CD4-positive, alpha-beta memory T cell (primary cell): ENCODE data around the gene CYSRT1. TPM values are rescaled to one million over a fixed set of nuclear protein-coding genes. Genes with fewer than 3 reads are reported as not detected.
A peak's percentile ranks its signal among the peaks of the same experiment; 100 is the strongest.

ENCODE experiments used
- CTCF ChIA-PET: fragments of 350-600 bp; sonication (Branson Sonifier 250); formaldehyde crosslinking; loops from one replicate; lab custom pipeline; 2021; ENCODE audit warnings: inconsistent platforms; ENCODE audit not compliant: partially characterized antibody; lab: Charles Lee
- POLR2A ChIA-PET: fragments of 350-600 bp; sonication (Branson Sonifier 250); formaldehyde crosslinking; loops from one replicate; lab custom pipeline; 2021; ENCODE audit not compliant: partially characterized antibody; lab: Charles Lee
- DNase-seq, 5 donors: peaks; one replicate each; pipeline versions ENCODE4 v3.0.0 to v3.0.0-alpha.2; 2020 to 2022; ENCODE audit warnings: mixed read lengths in 1 of 5
- H3K27ac ChIP-seq: one replicate; pipeline ENCODE4 v1.7.0; 2013; ENCODE audit warnings: low read depth, low read length
- H3K27me3 ChIP-seq: 2 replicates; pipeline ENCODE4 v1.7.0; 2013; ENCODE audit warnings: mild to moderate bottlenecking, low read length, moderate library complexity; ENCODE audit not compliant: insufficient read depth
- H3K36me3 ChIP-seq: 2 replicates; pipeline ENCODE4 v1.7.0; 2013; ENCODE audit warnings: mild to moderate bottlenecking, low read length, moderate library complexity; ENCODE audit not compliant: insufficient read depth
- H3K4me1 ChIP-seq: 2 replicates; pipeline ENCODE4 v1.7.0; 2013; ENCODE audit warnings: mild to moderate bottlenecking, low read length, moderate library complexity; ENCODE audit not compliant: insufficient read depth
- H3K4me3 ChIP-seq, 2 donors: one replicate each; pipeline ENCODE4 v1.7.0; 2013; ENCODE audit warnings: low read length in 2 of 2, mild to moderate bottlenecking in 1 of 2
- H3K9me3 ChIP-seq, 2 donors: one replicate each; pipeline ENCODE4 v1.7.0; 2013; ENCODE audit warnings: low read length in 2 of 2, control low read depth in 1 of 2; ENCODE audit not compliant: control insufficient read depth in 1 of 2
- H3K27ac Mint-ChIP-seq, 7 donors: one replicate each; pipeline ENCODE4 v1.8.0; 2020 to 2021; ENCODE audit warnings: mixed read lengths in 7 of 7, mild to moderate bottlenecking in 6 of 7, inconsistent platforms in 3 of 7, moderate library complexity in 3 of 7
- H3K27me3 Mint-ChIP-seq, 2 donors: one replicate each; pipeline ENCODE4 v1.8.0; 2020 to 2021; ENCODE audit warnings: mixed read lengths in 2 of 2
- H3K36me3 Mint-ChIP-seq, 2 donors: one replicate each; pipeline ENCODE4 v1.8.0; 2020 to 2021; ENCODE audit warnings: mixed read lengths in 2 of 2, inconsistent platforms in 1 of 2, mild to moderate bottlenecking in 1 of 2
- H3K4me1 Mint-ChIP-seq, 4 donors: one replicate each; pipeline ENCODE4 v1.8.0; 2020 to 2021; ENCODE audit warnings: mixed read lengths in 4 of 4, mild to moderate bottlenecking in 1 of 4
- H3K4me3 Mint-ChIP-seq, 8 donors: one replicate each; pipeline ENCODE4 v1.8.0; 2020 to 2021; ENCODE audit warnings: mixed read lengths in 8 of 8, mild to moderate bottlenecking in 7 of 8, moderate library complexity in 6 of 8, inconsistent platforms in 3 of 8
- H3K9me3 Mint-ChIP-seq, 8 donors: one replicate each; pipeline ENCODE4 v1.8.0; 2020 to 2021; ENCODE audit warnings: mixed read lengths in 8 of 8, mild to moderate bottlenecking in 5 of 8, inconsistent platforms in 3 of 8, moderate library complexity in 1 of 8
- intact Hi-C: fragments of 100-400 bp; cut with micrococcal nuclease; formaldehyde crosslinking; loops from one replicate; pipeline ENCODE4 v1.15.1; 2023
- polyA plus RNA-seq, 2 donors: library from polyadenylated mRNA; unstranded; fragments of 300-500 nt; fragmentation: Illumina TruSeq; gene quantifications; one replicate each; pipeline ENCODE4 v1.2.3, GENCODE V29; 2021
- total RNA-seq, 2 experiments: library from RNA; stranded (reverse); gene quantifications; one replicate each; pipeline ENCODE4 v1.2.3, GENCODE V29; 2021

CYSRT1 gene
- total and polyA plus RNA-seq, 4 experiments from 2014 or later, result 0.25 TPM; not detected in 3

- Histone ChIP-seq H3K4me3 (no peak overlapping the region), H3K27me3 (no peaks in the 10 kb centered on the region), H3K36me3 (no peaks in the 10 kb centered on the region), H3K9me3 (no peaks in the 10 kb centered on the region), H3K27ac (no peak overlapping the region), H3K4me1 (peaks cover 18% of the 10 kb centered on the region)
- CTCF ChIA-PET, result interaction anchor here (1.1 to 4.6 kb wide), 5 partner anchors 19 to 179 kb away, joined by 3 to 33 read pairs (median 7); partner anchors contain the start of gene NPDC1
- no peaks in the 10 kb centered on the region for H3K36me3 Mint-ChIP-seq
- no peak overlapping the region for H3K27ac Mint-ChIP-seq
- H3K4me3 Mint-ChIP-seq, result no peak overlapping the region
- peaks cover 2 to 19% (median 6%) of the 10 kb centered on the region in 4 donors for H3K4me1 Mint-ChIP-seq
- intact Hi-C loops, result no loop called here
- no peak for DNase-seq
- H3K9me3 Mint-ChIP-seq, result no peaks in the 10 kb centered on the region
- POLR2A ChIA-PET, result interaction anchor here (1.2 to 4.2 kb wide), 6 partner anchors 11 to 140 kb away, joined by 4 to 31 read pairs (median 8); partner anchors contain the start of genes ANAPC2, MAN1B1, SSNA1 and TUBB4B
- peaks cover 3 to 4% of the 10 kb centered on the region in 2 donors for H3K27me3 Mint-ChIP-seq
These were observed 841 bp downstream of the CYSRT1 start for GRCh38 chr9:137225699-137226331.

DNA sequence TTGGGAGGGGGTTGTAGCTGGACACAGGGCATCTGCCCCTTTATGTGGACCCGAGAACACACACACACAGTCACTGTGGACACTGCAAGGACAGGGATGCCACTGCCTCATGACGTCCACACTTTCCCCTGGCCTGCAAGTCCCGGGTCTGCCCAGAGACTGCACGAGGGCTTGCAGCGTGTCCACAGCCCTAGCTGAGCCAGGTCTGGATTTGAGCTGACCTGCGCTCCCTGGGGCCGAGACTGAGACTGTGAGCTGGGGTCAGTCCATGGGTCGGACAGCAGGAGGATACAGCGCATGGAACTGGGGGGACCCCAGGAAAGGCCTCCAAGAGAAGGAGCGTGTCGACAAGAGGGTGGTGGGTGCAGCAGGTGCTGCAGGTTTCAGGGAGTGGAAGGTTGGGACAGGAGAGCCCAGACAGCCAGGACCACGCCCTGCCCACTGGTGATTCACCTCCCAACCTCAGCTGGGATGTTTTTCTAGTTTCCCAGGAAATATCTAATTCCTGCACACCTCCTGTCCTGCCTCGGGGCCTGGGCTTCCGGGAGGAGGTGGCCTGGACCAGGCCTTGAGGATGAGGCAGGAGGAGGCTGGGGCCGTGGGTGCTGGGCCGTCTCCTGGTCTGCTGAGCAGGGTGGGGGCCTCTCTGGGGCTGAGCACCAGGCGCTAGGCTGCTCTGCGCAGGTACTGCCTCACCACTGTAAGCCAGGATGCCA, 1.5 kb downstream of the CYSRT1 start:
- Histone ChIP-seq H3K27me3 (no peaks in the 10 kb centered on the region), H3K27ac (no peak overlapping the region), H3K4me3 (no peak overlapping the region), H3K36me3 (no peaks in the 10 kb centered on the region), H3K9me3 (no peaks in the 10 kb centered on the region), H3K4me1 (peaks cover 18% of the 10 kb centered on the region)
- Mint-ChIP-seq H3K4me1 (peaks cover 2 to 19% (median 6%) of the 10 kb centered on the region in 4 donors), H3K4me3 (no peak overlapping the region), H3K27ac (peak overlapping the region in 1 of 7 donors; percentile 42), H3K27me3 (peaks cover 3 to 4% of the 10 kb centered on the region in 2 donors), H3K36me3 (no peaks in the 10 kb centered on the region), H3K9me3 (no peaks in the 10 kb centered on the region)
- ChIA-PET CTCF (interaction anchor here (1.1 to 4.6 kb wide), 10 partner anchors 19 to 180 kb away, joined by 3 to 33 read pairs (median 6); partner anchors contain the start of genes ANAPC2, NPDC1 and SSNA1), POLR2A (interaction anchor here (0.8 to 4.2 kb wide), 9 partner anchors 10 to 139 kb away, joined by 3 to 31 read pairs (median 4); partner anchors contain the start of genes ANAPC2, MAN1B1, SSNA1 and TPRN)
- DNase-seq, result no peak
- intact Hi-C loops, result loop anchor here (1.0 kb wide), 5 partner anchors 50 to 439 kb away; partner anchors contain the start of gene NPDC1

- peaks cover 2 to 19% (median 6%) of the 10 kb centered on the region in 4 donors for H3K4me1 Mint-ChIP-seq
- CTCF ChIA-PET, result interaction anchor here (0.6 to 4.6 kb wide), 15 partner anchors 10 to 181 kb away, joined by 3 to 33 read pairs (median 5); partner anchors contain the start of genes ANAPC2, NPDC1, SSNA1 and TPRN
- POLR2A ChIA-PET, result interaction anchor here (0.5 to 2.0 kb wide), 11 partner anchors 10 to 500 kb away, joined by 3 to 11 read pairs (median 4); partner anchors contain the start of genes ANAPC2, MAN1B1, SSNA1 and TPRN
- no peaks in the 10 kb centered on the region for H3K9me3 Mint-ChIP-seq
- intact Hi-C loops, result loop anchor here (1.0 kb wide), 5 partner anchors 51 to 440 kb away; partner anchors contain the start of gene NPDC1
- H3K27ac ChIP-seq, result no peak within 1 kb of the TSS
- no peak within 1 kb of the TSS for H3K4me3 ChIP-seq
- H3K36me3 Mint-ChIP-seq, result no peaks in the 10 kb centered on the region
- peaks cover 18% of the 10 kb centered on the region for H3K4me1 ChIP-seq
- peak within 1 kb of the TSS in 5 of 7 donors; percentile 11 to 79 (median 57) for H3K27ac Mint-ChIP-seq
- H3K9me3 ChIP-seq, result no peaks in the 10 kb centered on the region
- H3K27me3 ChIP-seq, result no peaks in the 10 kb centered on the region
- DNase-seq, result peak; percentile 73 to 79 (median 74)
- H3K36me3 ChIP-seq, result no peaks in the 10 kb centered on the region
- peaks cover 3 to 4% of the 10 kb centered on the region in 2 donors for H3K27me3 Mint-ChIP-seq
- H3K4me3 Mint-ChIP-seq, result peak within 1 kb of the TSS in 2 of 8 donors; percentile 5 to 55
These were observed 2.3 kb downstream of the CYSRT1 start, which contains the start of gene RNF224 for GRCh38 chr9:137227054-137227852. Gene RNF224, plus strand, starts transcription at chr9:137227502. Its CDS starts 834 bp downstream, at chr9:137228336.

- intact Hi-C loops, result loop anchor here (1.0 kb wide), 5 partner anchors 52 to 441 kb away; partner anchors contain the start of gene NPDC1
These were observed 3.0 kb downstream of the CYSRT1 start for GRCh38 chr9:137227853-137228505.

DNA sequence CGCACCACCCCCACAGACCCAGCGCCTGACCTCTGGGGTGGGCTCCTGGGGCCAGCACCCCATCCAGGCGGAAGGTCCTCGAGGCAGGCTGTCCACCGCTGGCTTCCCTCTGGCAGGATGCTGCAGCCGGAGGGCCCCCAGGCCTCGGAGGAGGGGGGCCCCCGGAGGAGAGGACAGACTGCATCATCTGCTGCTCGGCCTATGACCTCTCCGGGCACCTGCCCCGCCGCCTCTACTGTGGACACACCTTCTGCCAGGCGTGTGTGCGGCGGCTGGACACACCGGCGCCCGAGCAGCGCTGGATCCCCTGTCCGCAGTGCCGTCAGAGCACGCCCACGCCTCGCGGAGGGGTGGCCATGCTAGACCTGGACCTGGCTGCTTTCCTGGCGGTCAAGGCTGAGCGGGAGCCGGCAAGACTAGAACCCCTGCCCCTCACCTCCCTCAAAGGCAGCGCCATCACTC, 3.6 kb downstream of the CYSRT1 start:
- no peaks in the 10 kb centered on the region for H3K36me3 ChIP-seq
- CTCF ChIA-PET, result interaction anchor here (2.3 to 4.6 kb wide), 2 partner anchors 105 to 109 kb away, joined by 14 to 33 read pairs; no protein-coding TSS in a partner anchor
- Mint-ChIP-seq H3K9me3 (no peaks in the 10 kb centered on the region), H3K27ac (no peak overlapping the region), H3K36me3 (no peaks in the 10 kb centered on the region), H3K4me3 (no peak overlapping the region), H3K27me3 (peaks cover 3 to 4% of the 10 kb centered on the region in 2 donors), H3K4me1 (peaks cover 2 to 12% (median 4%) of the 10 kb centered on the region in 4 donors)
- DNase-seq, result no peak
- no peaks in the 10 kb centered on the region for H3K9me3 ChIP-seq
- no peaks in the 10 kb centered on the region for H3K27me3 ChIP-seq
- peaks cover 9% of the 10 kb centered on the region for H3K4me1 ChIP-seq
- no peak overlapping the region for H3K27ac ChIP-seq
- intact Hi-C loops, result no loop called here
- POLR2A ChIA-PET, result no interaction called here
- H3K4me3 ChIP-seq, result no peak overlapping the region

More at GRCh38 chr9:137227853-137228505, 3.0 kb downstream of the CYSRT1 start:
- Histone ChIP-seq H3K9me3 (no peaks in the 10 kb centered on the region), H3K27me3 (no peaks in the 10 kb centered on the region), H3K4me3 (no peak overlapping the region), H3K4me1 (peaks cover 11% of the 10 kb centered on the region), H3K27ac (no peak overlapping the region), H3K36me3 (no peaks in the 10 kb centered on the region)
- POLR2A ChIA-PET, result interaction anchor here (1.0 to 2.0 kb wide), 5 partner anchors 13 to 141 kb away, joined by 3 to 11 read pairs (median 8); partner anchors contain the start of genes ANAPC2, MAN1B1, SSNA1 and TUBB4B
- no peak for DNase-seq
- peak overlapping the region in 1 of 8 donors; percentile 55 for H3K4me3 Mint-ChIP-seq
- peak overlapping the region in 5 of 7 donors; percentile 11 to 79 (median 57) for H3K27ac Mint-ChIP-seq
- peaks cover 3 to 4% of the 10 kb centered on the region in 2 donors for H3K27me3 Mint-ChIP-seq
- CTCF ChIA-PET, result interaction anchor here (0.6 to 4.6 kb wide), 12 partner anchors 9 to 132 kb away, joined by 3 to 33 read pairs (median 5); partner anchors contain the start of genes ANAPC2, SSNA1 and TPRN
- no peaks in the 10 kb centered on the region for H3K9me3 Mint-ChIP-seq
- no peaks in the 10 kb centered on the region for H3K36me3 Mint-ChIP-seq
- H3K4me1 Mint-ChIP-seq, result peaks cover 2 to 18% (median 5%) of the 10 kb centered on the region in 4 donors
